Body of pancreas (tissue), 4 donors: ENCODE data around the gene SECTM1. TPM values are rescaled to one million over a fixed set of nuclear protein-coding genes. Genes with fewer than 3 reads are reported as not detected.
"Not testable (repeated sequence)": the region's sequence is repeated elsewhere in the genome, so short reads cannot be mapped to it uniquely, and the experiment has no call there.

Experiments
- ATAC-seq: fragments of 150-250 bp; one replicate; pipeline ENCODE4 v1.9.1; 2016
- DNase-seq, 4 donors: peaks; one replicate each; pipeline ENCODE4 v3.0.0-alpha.2; 2019
- H3K27ac ChIP-seq, 4 donors: fragments of 200-600 bp; sonication (generic); 1 replicate in 3 of 4; 2 replicates in 1 of 4; pipeline versions ENCODE4 v1.5.1 to v1.6.1; 2016 to 2019; ENCODE audit warnings: mild to moderate bottlenecking in 1 of 4, mixed read lengths in 1 of 4, moderate library complexity in 1 of 4
- H3K27me3 ChIP-seq, 2 donors: fragments of 200-600 bp; sonication (generic); one replicate each; pipeline ENCODE4 v1.6.0; 2016; ENCODE audit warnings: mild to moderate bottlenecking in 1 of 2
- H3K36me3 ChIP-seq, 2 donors: fragments of 200-600 bp; sonication (generic); replicated peaks in 1 of 2; 2 replicates each; pipeline ENCODE4 v1.5.1; 2016; ENCODE audit warnings: low read depth in 2 of 2; ENCODE audit not compliant: insufficient read depth in 1 of 2
- H3K4me1 ChIP-seq: fragments of 200-600 bp; sonication (generic); one replicate; pipeline ENCODE4 v1.6.0; 2016
- H3K4me3 ChIP-seq, 2 donors: fragments of 200-600 bp; sonication (generic); 1 replicate in 1 of 2; 2 replicates in 1 of 2; pipeline ENCODE4 v1.5.1; 2016 to 2019
- H3K9me3 ChIP-seq, 3 donors: fragments of 200-600 bp; sonication (generic); 1 replicate in 2 of 3; 2 replicates in 1 of 3; pipeline ENCODE4 v1.5.1; 2016
- CTCF ChIP-seq, 7 experiments: fragments of 450-650 bp in 4 of 7; fragments of 200-600 bp in 3 of 7; sonication (generic) in 3 of 7; IDR thresholded peaks; one replicate each; pipeline ENCODE4 v1.5.1; 2016 to 2019; ENCODE audit warnings: antibody characterized with exemption in 7 of 7
- POLR2A ChIP-seq, 3 donors: fragments of 450-650 bp; IDR thresholded peaks; one replicate each; pipeline ENCODE4 v1.6.1; 2016; ENCODE audit warnings: antibody characterized with exemption in 3 of 3, mild to moderate bottlenecking in 2 of 3
- WGBS, 2 donors: methylation state at CpG; one replicate each; pipeline ENCODE4 v1.1.5; 2017; 5-methylcytosine and 5-hydroxymethylcytosine counted together
- intact Hi-C: fragments of 100-400 bp; cut with DNase I; formaldehyde crosslinking; loops from one replicate; pipeline ENCODE4 v1.15.1; 2023
- total RNA-seq, 2 donors: library from RNA; depleted of rRNA; stranded (reverse); fragments of >200 nt; gene quantifications; one replicate each; pipeline ENCODE4 v1.1.0, GENCODE V29; 2016

Gene SECTM1
- total RNA-seq, 2 donors from 2014 or later = 5.4 to 6.3 TPM

GRCh38 chr17:82367724-82368524 is 34.4 kb upstream of the SECTM1 start:
- DNase-seq (no peak), ATAC-seq (no peak)
- Histone ChIP-seq H3K27ac (no peak overlapping the region), H3K36me3 (no peaks in the 10 kb centered on the region), H3K4me3 (no peak overlapping the region), H3K27me3 (peaks cover 12 to 13% of the 10 kb centered on the region in 2 donors), H3K4me1 (peaks cover 26% of the 10 kb centered on the region), H3K9me3 (no peaks in the 10 kb centered on the region)
- WGBS, 2 donors = 88 to 89% methylated on average over 14 of the region's 14 CpGs
- TF ChIP-seq POLR2A (IDR thresholded peaks at IDR 0.05) = no peak
- intact Hi-C loops = no loop called here

GRCh38 chr17:82366749-82367148 is 33.2 kb upstream of the SECTM1 start:
- Histone ChIP-seq H3K27ac (no peak overlapping the region), H3K36me3 (no peaks in the 10 kb centered on the region), H3K4me3 (no peak overlapping the region), H3K9me3 (no peaks in the 10 kb centered on the region), H3K27me3 (peaks cover 10 to 13% of the 10 kb centered on the region in 2 donors), H3K4me1 (peaks cover 15% of the 10 kb centered on the region)
- WGBS, 2 donors = 82 to 85% methylated on average over 7 of the region's 7 CpGs
- TF ChIP-seq POLR2A (IDR thresholded peaks at IDR 0.05) (no peak), CTCF (IDR thresholded peaks at IDR 0.05) (no peak)
- intact Hi-C loops = no loop called here
- no peak for DNase-seq
- ATAC-seq = no peak

- WGBS, 2 donors = 69 to 76% methylated on average over 5 to 6 of the region's 6 CpGs
These were observed 32.2 kb upstream of the SECTM1 start for GRCh38 chr17:82365606-82366295.

GRCh38 chr17:82361885-82362633 is 28.5 kb upstream of the SECTM1 start:
- no peak for DNase-seq
- intact Hi-C loops = no loop called here
- whole genome bisulfite sequencing, 2 donors = 82 to 91% methylated on average over 6 of the region's 6 CpGs
- Histone ChIP-seq H3K36me3 (no peaks in the 10 kb centered on the region), H3K27ac (no peak overlapping the region), H3K4me1 (peaks cover 5% of the 10 kb centered on the region), H3K4me3 (no peak overlapping the region), H3K9me3 (no peaks in the 10 kb centered on the region), H3K27me3 (no peaks in the 10 kb centered on the region)
- ATAC-seq = no peak
- TF ChIP-seq POLR2A (IDR thresholded peaks at IDR 0.05) (no peak), CTCF (IDR thresholded peaks at IDR 0.05) (no peak)

More at GRCh38 chr17:82365606-82366295, 32.2 kb upstream of the SECTM1 start:
- Histone ChIP-seq H3K27ac (no peak overlapping the region), H3K27me3 (peaks cover 2 to 4% of the 10 kb centered on the region in 2 donors), H3K4me3 (no peak overlapping the region), H3K4me1 (peaks cover 5% of the 10 kb centered on the region), H3K36me3 (no peaks in the 10 kb centered on the region), H3K9me3 (no peaks in the 10 kb centered on the region)
- TF ChIP-seq CTCF (IDR thresholded peaks at IDR 0.05) (no peak), POLR2A (IDR thresholded peaks at IDR 0.05) (no peak)
- intact Hi-C loops = no loop called here
- ATAC-seq (no peak), DNase-seq (no peak)

- ATAC-seq, intact Hi-C loops, H3K27ac ChIP-seq, H3K9me3 ChIP-seq, H3K4me3 ChIP-seq, H3K27me3 ChIP-seq, H3K36me3 ChIP-seq, DNase-seq: not testable (repeated sequence)
- peaks cover 23% of the 10 kb centered on the region for H3K4me1 ChIP-seq
- 86 to 100% methylated on average over 1 of the region's 1 CpG for WGBS, 2 donors
These were observed 26.0 kb upstream of the SECTM1 start for GRCh38 chr17:82359451-82360074.
